Measurements from ENCODE around the gene UBASH3A.
"Not testable (repeated sequence)": the region's sequence is repeated elsewhere in the genome, so short reads cannot be mapped to it uniquely, and the experiment has no call there.

Gene UBASH3A

GRCh38 chr21:42465008-42465802, 61.5 kb downstream of the UBASH3A start:
- DNase-seq (ENCODE audit: low read depth in 2 of 2, low spot score in 1 of 2): no peak

- no peak for DNase-seq (ENCODE audit: low read depth in 2 of 2, low spot score in 1 of 2)
These were observed 62.1 kb downstream of the UBASH3A start for GRCh38 chr21:42465803-42466127.

DNA sequence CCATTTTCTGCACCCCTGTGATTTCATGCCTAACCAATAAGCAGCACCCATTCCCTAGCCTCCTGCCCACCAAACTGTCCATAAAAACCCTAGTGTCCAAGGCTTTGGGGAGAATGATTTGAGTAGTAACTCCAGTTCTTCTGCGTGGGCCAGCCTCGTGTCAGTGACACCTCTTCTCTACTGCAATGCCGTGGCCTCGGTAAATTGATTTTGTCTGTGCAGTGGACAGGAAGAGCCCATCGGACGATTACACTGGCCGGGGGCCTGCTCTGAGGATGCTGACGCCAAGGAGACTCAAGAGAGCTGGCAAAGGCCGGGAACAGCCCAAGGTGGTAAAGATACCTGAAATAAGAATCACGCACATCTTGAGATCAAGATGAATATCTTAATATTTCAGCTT, 63.0 kb downstream of the UBASH3A start:
- no peak for DNase-seq (ENCODE audit: low read depth in 2 of 2, low spot score in 1 of 2)

DNA sequence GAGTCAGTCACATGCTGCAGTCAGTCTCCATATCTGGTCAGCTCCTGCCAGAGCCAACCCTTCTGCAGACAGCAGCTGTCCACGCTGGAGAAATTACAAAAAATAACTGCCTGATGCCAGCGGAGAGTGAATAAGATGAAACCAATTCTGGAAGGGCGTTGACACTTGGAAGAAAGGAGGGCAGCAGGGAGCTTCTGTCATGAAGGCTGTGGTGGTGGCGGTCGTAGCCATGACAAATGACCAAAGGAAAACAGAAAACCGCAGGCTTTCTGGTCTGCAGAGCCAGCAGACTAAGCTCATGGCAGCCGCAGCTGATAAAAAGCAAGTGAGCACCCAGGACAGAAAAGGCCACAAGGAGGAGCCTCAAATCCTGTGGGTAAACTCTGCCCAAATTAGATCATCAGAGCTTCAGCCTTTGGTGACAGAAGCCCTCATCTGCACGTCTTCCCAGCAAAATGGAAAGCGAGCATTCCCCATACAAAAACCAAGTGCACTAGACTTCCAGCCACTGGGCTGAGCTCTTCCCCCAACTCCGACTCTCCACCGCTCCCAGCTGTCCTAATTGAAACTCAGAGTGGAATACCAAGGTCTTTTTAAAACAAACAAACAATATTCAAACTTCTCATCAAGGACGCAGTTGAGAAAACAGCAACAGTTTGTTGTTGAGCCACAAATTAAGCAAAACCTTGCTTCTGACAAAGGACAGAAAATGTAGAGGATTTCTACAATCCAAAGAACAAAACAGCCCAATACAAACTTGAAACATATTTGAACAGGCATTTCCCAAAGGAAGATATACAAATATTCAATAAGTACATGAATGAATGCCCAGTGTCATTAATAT, 63.7 kb downstream of the UBASH3A start:
- DNase-seq (ENCODE audit: low read depth in 2 of 2, low spot score in 1 of 2): no peak

DNA sequence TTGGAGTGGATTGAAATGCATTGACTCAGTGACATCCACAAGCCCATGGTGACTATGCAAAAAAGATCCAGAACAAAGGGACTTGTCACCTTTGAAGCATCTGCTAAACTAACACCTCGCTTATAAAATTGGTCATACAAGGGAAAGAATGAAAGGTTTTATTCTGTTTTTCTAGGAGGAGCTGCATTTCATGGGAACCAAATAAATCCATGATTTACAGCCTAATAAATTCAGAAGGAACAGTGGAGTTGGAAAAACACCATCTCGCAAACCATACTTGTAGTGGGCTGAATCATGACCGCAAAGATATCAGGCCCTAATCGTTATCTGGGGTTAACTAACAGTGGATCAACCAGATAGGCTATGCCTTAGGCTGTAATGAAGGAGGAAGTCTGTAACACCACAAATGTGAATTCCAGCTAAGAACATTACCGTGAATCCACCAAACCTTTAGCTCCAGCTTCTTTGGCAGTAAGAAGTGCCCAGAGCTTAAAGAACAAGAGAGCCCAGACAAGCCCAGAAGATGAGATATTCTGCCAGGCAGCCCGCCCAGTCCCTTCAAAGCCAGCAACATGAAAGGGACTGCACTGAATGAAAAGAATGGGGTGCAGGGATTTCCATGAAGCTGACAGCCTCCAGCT, 64.9 kb downstream of the UBASH3A start:
- DNase-seq (ENCODE audit: low read depth in 2 of 2, low spot score in 1 of 2): no peak

- DNase-seq (ENCODE audit: low read depth in 2 of 2, low spot score in 1 of 2): no peak
These were observed 65.6 kb downstream of the UBASH3A start for GRCh38 chr21:42469272-42469671.

- DNase-seq (ENCODE audit: low read depth in 2 of 2, low spot score in 1 of 2): not testable (repeated sequence)
These were observed 66.0 kb downstream of the UBASH3A start for GRCh38 chr21:42469726-42470125.

DNA sequence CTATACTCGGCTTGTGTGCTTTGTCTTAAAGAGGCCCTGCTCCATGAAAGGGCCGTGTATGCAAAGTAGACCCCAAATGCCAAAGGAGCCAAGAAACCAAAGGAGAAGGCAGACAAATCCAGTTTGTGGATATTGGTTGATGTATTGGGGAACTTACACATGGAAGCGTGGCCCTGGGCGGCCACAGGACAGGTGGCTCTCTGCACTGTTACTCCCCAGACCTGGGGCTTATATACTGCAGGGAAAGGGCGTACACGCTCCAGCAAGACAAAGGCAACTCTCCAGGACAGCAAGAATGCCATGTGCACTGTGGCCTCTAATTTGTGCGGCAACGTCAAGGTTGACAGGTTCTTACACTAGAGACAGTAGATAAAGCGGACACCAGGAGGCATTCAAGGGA, 67.5 kb downstream of the UBASH3A start:
- DNase-seq (ENCODE audit: low read depth in 2 of 2, low spot score in 1 of 2): no peak

- no peak for DNase-seq (ENCODE audit: low read depth in 2 of 2, low spot score in 1 of 2)
These were observed 68.1 kb downstream of the UBASH3A start for GRCh38 chr21:42471716-42472330.

- no peak for DNase-seq (ENCODE audit: low read depth in 2 of 2, low spot score in 1 of 2)
These were observed 68.8 kb downstream of the UBASH3A start for GRCh38 chr21:42472521-42472920.

- no peak for DNase-seq (ENCODE audit: low read depth in 2 of 2, low spot score in 1 of 2)
These were observed 69.9 kb downstream of the UBASH3A start for GRCh38 chr21:42473498-42474042.

GRCh38 chr21:42474043-42474831, 70.5 kb downstream of the UBASH3A start:
- DNase-seq (ENCODE audit: low read depth in 2 of 2, low spot score in 1 of 2): no peak

DNA sequence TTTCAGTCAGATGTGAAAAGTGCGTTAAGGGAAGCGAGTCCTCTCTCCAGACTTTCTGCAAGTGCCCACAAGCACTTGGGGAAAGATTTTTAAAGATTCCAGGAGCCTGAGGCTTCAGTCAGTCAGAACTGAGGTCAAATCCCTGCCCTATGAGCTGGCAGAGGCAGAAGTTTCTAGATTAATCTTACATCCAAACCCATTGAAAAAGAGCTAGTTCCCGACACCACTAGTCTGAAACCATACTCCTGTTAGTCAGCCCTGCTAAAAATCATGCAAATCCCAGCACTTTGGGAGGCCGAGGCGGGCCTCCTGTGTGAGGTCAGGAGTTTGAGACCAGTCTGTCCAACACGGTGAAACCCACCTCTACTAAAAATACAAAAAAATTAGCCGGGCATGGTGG, 71.3 kb downstream of the UBASH3A start:
- no peak for DNase-seq (ENCODE audit: low read depth in 2 of 2, low spot score in 1 of 2)

DNA sequence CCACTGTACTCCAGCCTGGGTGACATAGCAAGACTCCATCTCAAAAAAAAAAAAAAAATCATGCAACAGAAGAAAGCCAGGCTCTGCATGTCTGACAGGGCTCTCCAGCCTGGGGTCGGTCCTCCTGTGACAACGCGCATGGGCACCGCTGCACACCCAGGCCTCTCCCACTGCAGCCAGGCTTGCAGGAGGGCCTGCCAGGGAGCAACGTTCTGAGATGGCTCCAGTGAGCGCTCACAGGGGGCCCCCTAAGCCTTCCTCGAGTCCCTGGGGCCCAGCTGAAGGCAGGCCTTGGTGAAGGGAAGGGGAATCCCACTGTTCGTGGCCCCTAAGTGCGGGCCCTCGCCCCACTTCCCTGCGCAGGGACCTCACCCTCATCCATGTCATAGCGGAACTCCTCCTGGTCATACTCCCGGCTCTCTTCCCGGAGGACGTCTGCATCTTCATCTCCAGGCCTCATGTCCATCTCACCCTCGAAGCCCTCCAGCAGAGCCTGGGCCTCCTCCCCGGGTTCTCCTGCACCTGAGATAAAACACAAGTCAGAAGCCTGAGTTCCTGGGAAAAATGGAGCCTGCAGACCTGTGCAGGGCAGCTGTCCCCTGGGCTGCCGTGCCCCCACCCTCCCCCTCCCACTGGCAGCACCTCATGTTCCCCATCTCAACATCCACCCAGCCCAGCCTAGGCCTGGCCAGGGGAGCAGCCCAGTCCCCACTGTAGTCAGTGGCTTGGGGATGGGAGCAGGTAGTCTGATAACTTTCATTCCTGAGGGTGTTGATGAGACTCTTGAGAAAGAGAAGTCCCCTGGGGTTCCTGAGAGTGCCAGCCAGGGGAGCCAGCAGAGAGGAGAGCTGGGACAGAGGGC, 72.1 kb downstream of the UBASH3A start:
- DNase-seq (ENCODE audit: low read depth in 2 of 2, low spot score in 1 of 2): no peak

DNA sequence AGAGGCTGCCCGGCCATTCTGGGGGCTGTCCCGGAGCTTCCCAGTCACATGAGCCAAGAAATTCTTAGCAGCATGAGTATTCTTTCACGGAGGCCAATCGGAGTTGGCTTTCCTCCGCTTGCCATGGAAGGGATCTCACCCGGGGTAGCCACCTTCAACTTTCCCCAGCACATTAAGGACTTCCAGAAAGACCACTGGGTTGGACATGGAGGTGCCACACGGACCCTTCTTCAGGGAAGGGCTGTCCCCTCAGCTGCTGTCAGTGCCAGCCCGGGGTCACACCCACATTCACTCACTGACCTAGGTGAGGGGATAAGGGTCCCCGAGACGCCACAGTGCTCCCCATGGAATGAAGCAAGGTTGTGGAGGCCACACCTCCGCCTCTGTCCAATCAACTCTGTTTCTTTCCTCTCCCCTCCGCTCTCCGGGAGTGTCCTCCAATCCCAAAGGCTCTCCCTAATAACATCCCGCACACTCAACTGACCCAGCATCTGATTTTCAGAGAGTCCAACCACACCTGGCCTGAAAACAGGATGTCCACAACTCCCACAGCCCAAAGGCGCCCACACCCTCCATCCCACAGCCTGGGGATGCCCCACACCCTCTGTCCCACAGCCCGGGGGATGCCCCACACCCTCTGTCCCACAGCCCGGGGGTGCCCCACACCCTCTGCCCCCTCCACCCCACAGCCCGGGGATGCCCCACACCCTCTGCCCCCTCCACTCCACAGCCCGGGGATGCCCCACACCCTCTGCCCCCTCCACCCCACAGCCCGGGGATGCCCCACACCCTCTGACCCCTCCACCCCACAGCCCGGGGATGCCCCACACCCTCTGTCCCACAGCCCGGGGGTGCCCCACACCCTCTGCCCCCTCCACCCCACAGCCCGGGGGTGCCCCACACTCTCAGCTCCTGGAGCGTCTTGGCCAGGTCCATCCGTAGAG, 73.0 kb downstream of the UBASH3A start:
- no peak for DNase-seq (ENCODE audit: low read depth in 2 of 2, low spot score in 1 of 2)

GRCh38 chr21:42478504-42478903, 74.8 kb downstream of the UBASH3A start:
- DNase-seq (ENCODE audit: low read depth in 2 of 2, low spot score in 1 of 2): no peak

DNA sequence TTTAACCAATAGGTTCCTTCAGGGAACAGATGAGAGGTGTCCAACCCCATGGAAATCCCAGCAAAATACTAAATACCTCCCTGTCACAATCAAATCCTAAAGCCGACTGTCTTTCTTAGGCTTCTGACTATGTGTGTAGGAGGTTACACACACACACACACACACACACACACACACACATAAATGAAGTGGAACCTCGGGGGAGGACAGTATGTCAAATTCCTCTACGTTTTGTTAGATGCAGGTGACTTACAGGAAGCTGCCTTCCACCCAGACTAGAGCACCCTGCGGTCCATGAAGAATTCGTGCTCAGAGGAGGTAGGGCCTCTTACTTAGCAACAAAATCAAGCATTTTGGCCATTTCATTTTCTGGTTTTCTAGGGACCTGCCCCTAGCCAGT, 75.9 kb downstream of the UBASH3A start:
- no peak for DNase-seq (ENCODE audit: low read depth in 2 of 2, low spot score in 1 of 2)

DNA sequence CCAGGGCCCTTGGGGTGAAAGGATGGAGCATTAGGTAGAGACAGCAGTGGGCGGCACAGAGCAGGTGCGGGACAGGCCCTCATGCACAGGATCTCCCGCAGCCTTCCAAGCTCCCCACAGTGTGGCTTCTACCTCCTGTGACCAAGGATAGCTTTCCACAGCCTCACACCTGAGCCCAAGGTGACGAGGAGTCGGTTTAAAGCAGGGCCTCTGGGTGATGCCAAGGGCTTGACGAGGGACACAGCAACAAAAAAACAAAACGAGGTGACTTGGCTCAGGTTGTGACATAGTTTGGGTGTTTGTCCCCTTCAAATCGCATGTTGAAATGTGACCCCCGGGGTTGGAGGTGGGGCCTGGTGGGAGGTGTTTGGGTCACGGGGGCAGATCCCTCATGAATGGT, 77.0 kb downstream of the UBASH3A start:
- DNase-seq (ENCODE audit: low read depth in 2 of 2, low spot score in 1 of 2): no peak
